IMR-90 (cell line): ENCODE results near the gene UXS1. TPM values are rescaled to one million over a fixed set of nuclear protein-coding genes. Genes with fewer than 3 reads are reported as not detected.

Source experiments
- ATAC-seq: fragments of 200-7000 bp; cut with Tn5 transposase; 2 replicates; pipeline ENCODE4 v1.9.1; 2020; ENCODE audit warnings: low read depth, mild to moderate bottlenecking, moderate library complexity
- BruUV-seq: library from RNA; stranded (reverse); fragments of 400-500 nt; replicated peaks from 2 replicates; lab custom pipeline; 2021; lab: Mats Ljungman, UMichigan
- CTCF ChIA-PET: fragments of 300-600 bp; formaldehyde crosslinking; extraction: SDS; loops from one replicate; lab custom pipeline; 2021; ENCODE audit warnings: antibody characterized with exemption; lab: Yijun Ruan, JAX
- POLR2A ChIA-PET: fragments of 300-600 bp; sonication (Branson Sonifier 250); formaldehyde crosslinking; loops from one replicate; lab custom pipeline; 2022; ENCODE audit warnings: antibody characterized with exemption; ENCODE audit not compliant: unreplicated experiment; lab: Charles Lee
- DNase-seq: peaks from one replicate; pipeline ENCODE4 v3.0.0; 2013
- H2AFZ ChIP-seq: replicated peaks from 2 replicates; pipeline ENCODE3; 2013; ENCODE audit warnings: low read length, mild to moderate bottlenecking; ENCODE audit not compliant: poor library complexity
- H2AK5ac ChIP-seq: 2 replicates; pipeline ENCODE4 v1.6.1; 2013; ENCODE audit warnings: low read depth, low read length, inconsistent platforms
- H2AK9ac ChIP-seq: replicated peaks from 2 replicates; pipeline ENCODE3; 2013; ENCODE audit warnings: mild to moderate bottlenecking, low read depth, low read length, moderate library complexity; ENCODE audit not compliant: poor library complexity
- H2BK120ac ChIP-seq: 2 replicates; pipeline ENCODE4 v1.6.1; 2013; ENCODE audit warnings: low read depth, low read length, inconsistent platforms
- H2BK15ac ChIP-seq: 3 replicates; pipeline ENCODE4 v1.6.1; 2013; ENCODE audit warnings: low read depth, low read length, inconsistent platforms
- H2BK20ac ChIP-seq: 2 replicates; pipeline ENCODE4 v1.6.1; 2013; ENCODE audit warnings: low read depth, mild to moderate bottlenecking, inconsistent platforms, low read length, moderate library complexity
- H2BK5ac ChIP-seq: 2 replicates; pipeline ENCODE4 v1.6.1; 2013; ENCODE audit warnings: mild to moderate bottlenecking, low read depth, low read length, inconsistent platforms; ENCODE audit not compliant: poor library complexity, severe bottlenecking
- H3K14ac ChIP-seq: replicated peaks from 2 replicates; pipeline ENCODE4 v1.6.1; 2013; ENCODE audit warnings: low read depth, low read length, inconsistent platforms
- H3K18ac ChIP-seq: 2 replicates; pipeline ENCODE4 v1.6.1; 2013; ENCODE audit warnings: low read depth, low read length, control low read depth
- H3K23ac ChIP-seq: 2 replicates; pipeline ENCODE4 v1.6.1; 2013; ENCODE audit warnings: low read depth, low read length, inconsistent platforms
- H3K27ac ChIP-seq: 2 replicates; pipeline ENCODE4 v1.5.1; 2013; ENCODE audit warnings: mild to moderate bottlenecking, control low read depth, low read length; ENCODE audit not compliant: insufficient read depth
- H3K27me3 ChIP-seq: 2 replicates; pipeline ENCODE4 v1.6.1; 2013; ENCODE audit warnings: low read length; ENCODE audit not compliant: control insufficient read depth, insufficient read depth
- H3K36me3 ChIP-seq: 2 replicates; pipeline ENCODE4 v1.6.1; 2013; ENCODE audit warnings: low read length, mixed read lengths; ENCODE audit not compliant: control insufficient read depth, insufficient read depth
- H3K4ac ChIP-seq: 2 replicates; pipeline ENCODE4 v1.6.1; 2013; ENCODE audit warnings: low read depth, low read length, inconsistent platforms
- H3K4me1 ChIP-seq: 2 replicates; pipeline ENCODE4 v1.6.1; 2013; ENCODE audit warnings: low read length, mixed read lengths; ENCODE audit not compliant: control insufficient read depth, insufficient read depth
- H3K4me2 ChIP-seq: 2 replicates; pipeline ENCODE4 v1.6.1; 2013; ENCODE audit warnings: low read depth, mild to moderate bottlenecking, control low read depth, low read length, moderate library complexity
- H3K4me3 ChIP-seq: 2 replicates; pipeline ENCODE4 v1.5.1; 2013; ENCODE audit warnings: low read depth, mild to moderate bottlenecking, control low read depth, low read length, moderate library complexity; ENCODE audit not compliant: insufficient read depth
- H3K56ac ChIP-seq: 2 replicates; pipeline ENCODE4 v1.6.1; 2013; ENCODE audit warnings: low read length, inconsistent platforms; ENCODE audit not compliant: insufficient read depth; ENCODE audit errors: extremely low read depth
- H3K79me1 ChIP-seq, 2 experiments: 2 replicates each; pipeline ENCODE4 v1.6.1; 2013; ENCODE audit warnings: low read length in 2 of 2, inconsistent platforms in 1 of 2, low read depth in 1 of 2
- H3K9ac ChIP-seq: 2 replicates; pipeline ENCODE4 v1.6.1; 2013; ENCODE audit warnings: low read depth, low read length, control low read depth
- H3K9me1 ChIP-seq: 2 replicates; pipeline ENCODE4 v1.6.1; 2013; ENCODE audit warnings: low read length, inconsistent platforms; ENCODE audit not compliant: insufficient read depth
- H3K9me3 ChIP-seq: 2 replicates; pipeline ENCODE4 v1.6.1; 2013; ENCODE audit warnings: low read length; ENCODE audit not compliant: control insufficient read depth, insufficient read depth
- H4K20me1 ChIP-seq: 2 replicates; pipeline ENCODE4 v1.6.1; 2013; ENCODE audit warnings: low read length, inconsistent platforms; ENCODE audit not compliant: insufficient read depth
- H4K5ac ChIP-seq: 2 replicates; pipeline ENCODE4 v1.6.1; 2013; ENCODE audit warnings: mild to moderate bottlenecking, low read depth, low read length, control low read depth
- H4K8ac ChIP-seq, 2 experiments: 2 replicates each; pipeline ENCODE4 v1.6.1; 2013; ENCODE audit warnings: low read depth in 2 of 2, low read length in 2 of 2, control low read depth in 1 of 2, inconsistent platforms in 1 of 2
- H4K91ac ChIP-seq: 2 replicates; pipeline ENCODE4 v1.6.1; 2013; ENCODE audit warnings: low read depth, low read length, inconsistent platforms; ENCODE audit not compliant: insufficient read depth
- BHLHE40 ChIP-seq: fragments of 150-350 bp; IDR thresholded peaks from 2 replicates; pipeline ENCODE4 v1.6.1; 2016; ENCODE audit warnings: mild to moderate bottlenecking, low read depth, low read length
- CEBPB ChIP-seq: IDR thresholded peaks from 2 replicates; pipeline ENCODE4 v1.6.1; 2012; ENCODE audit warnings: low read depth, low read length, improper control_type of control experiment
- CHD1 ChIP-seq: IDR thresholded peaks from 2 replicates; pipeline ENCODE4 v1.6.1; 2012; ENCODE audit warnings: low read depth, low read length, improper control_type of control experiment
- CTCF ChIP-seq: conservative IDR thresholded peaks from 2 replicates; pipeline ENCODE4 v1.5.1; 2012; ENCODE audit warnings: mild to moderate bottlenecking, low read depth, low read length, improper control_type of control experiment
- ELK1 ChIP-seq: fragments of 150-350 bp; IDR thresholded peaks from 2 replicates; pipeline ENCODE4 v1.6.1; 2016; ENCODE audit warnings: low read depth, mild to moderate bottlenecking, low read length, moderate library complexity, borderline replicate concordance
- FOS ChIP-seq: fragments of 150-350 bp; IDR thresholded peaks from 2 replicates; pipeline ENCODE4 v1.6.1; 2016; ENCODE audit warnings: low read depth, low read length
- MAFK ChIP-seq: IDR thresholded peaks from 2 replicates; pipeline ENCODE4 v1.6.1; 2012; ENCODE audit warnings: low read depth, low read length, improper control_type of control experiment
- MAZ ChIP-seq: IDR thresholded peaks from 2 replicates; pipeline ENCODE4 v1.6.1; 2012; ENCODE audit warnings: low read depth, mild to moderate bottlenecking, low read length, improper control_type of control experiment, moderate library complexity, borderline replicate concordance
- MXI1 ChIP-seq: IDR thresholded peaks from 2 replicates; pipeline ENCODE4 v1.6.1; 2012; ENCODE audit warnings: low read depth, mild to moderate bottlenecking, low read length, moderate library complexity, borderline replicate concordance
- NFE2L2 ChIP-seq: fragments of 150-350 bp; IDR thresholded peaks from 2 replicates; pipeline ENCODE4 v1.6.1; 2016; ENCODE audit warnings: low read depth, mild to moderate bottlenecking, low read length
- POLR2A ChIP-seq: IDR thresholded peaks from 2 replicates; pipeline ENCODE4 v1.6.1; 2012; ENCODE audit warnings: mild to moderate bottlenecking, low read depth, low read length
- RAD21 ChIP-seq: IDR thresholded peaks from 2 replicates; pipeline ENCODE4 v1.6.1; 2012; ENCODE audit warnings: low read length, improper control_type of control experiment
- RCOR1 ChIP-seq: IDR thresholded peaks from 2 replicates; pipeline ENCODE4 v1.6.1; 2012; ENCODE audit warnings: mild to moderate bottlenecking, low read length, improper control_type of control experiment; ENCODE audit not compliant: insufficient replicate concordance
- RFX5 ChIP-seq: IDR thresholded peaks from 2 replicates; pipeline ENCODE4 v1.8.0; 2012; ENCODE audit warnings: low read depth, mild to moderate bottlenecking, low read length, moderate library complexity
- SMC3 ChIP-seq: fragments of 150-350 bp; IDR thresholded peaks from 2 replicates; pipeline ENCODE4 v1.6.1; 2016; ENCODE audit warnings: low read depth, mild to moderate bottlenecking, antibody characterized with exemption, low read length, moderate library complexity
- USF2 ChIP-seq: fragments of 150-350 bp; IDR thresholded peaks from 2 replicates; pipeline ENCODE4 v1.6.1; 2017; ENCODE audit warnings: mild to moderate bottlenecking, antibody characterized with exemption, low read length, low read depth
- WGBS, 2 experiments: methylation state at CpG; one replicate each; pipeline versions ENCODE4 v1.1.5 to v1.1.7; 2013; ENCODE audit warnings: missing lambda C conversion rate in 2 of 2; ENCODE audit not compliant: insufficient read length in 1 of 2; ENCODE audit errors: extremely low coverage in 2 of 2; 5-methylcytosine and 5-hydroxymethylcytosine counted together
- dilution Hi-C: fragments of 300-500 bp; cut with HindIII; formaldehyde crosslinking; loops from one replicate; pipeline ENCODE4 v1.14.3; 2018; ENCODE audit warnings: low sequenced_read_pairs; ENCODE audit not compliant: unreplicated experiment
- in situ Hi-C: fragments of 300-500 bp; cut with MboI; formaldehyde crosslinking; loops from 3 replicates; pipeline ENCODE4 v1.14.3; 2019; ENCODE audit warnings: low sequenced_read_pairs, inconsistent platforms, mixed read lengths
- intact Hi-C: fragments of 100-400 bp; cut with micrococcal nuclease; formaldehyde crosslinking; loops from 2 replicates; pipeline ENCODE4 v1.10.0; 2022
- polyA plus RNA-seq, 3 experiments: library from polyadenylated mRNA; depleted of rRNA; stranded (reverse); fragments of >200 nt; gene quantifications; 2 replicates each; pipeline ENCODE4 v1.2.3, GENCODE V29; 2012; ENCODE audit warnings: low replicate concordance in 1 of 3
- total RNA-seq: library from RNA; depleted of rRNA; stranded (reverse); fragments of >200 nt; gene quantifications from 2 replicates; pipeline ENCODE4 v1.2.3, GENCODE V29; 2012

UXS1 gene
- total and polyA plus RNA-seq, 2 of the 4 experiments (the other 2 are of a cell fraction): 33.7 to 54.3 TPM

GRCh38 chr2:106111882-106112571 is 82.1 kb downstream of the UXS1 start:
- Histone ChIP-seq H3K4me1 (no peaks in the 10 kb centered on the region), H3K4me3 (no peak overlapping the region), H4K5ac (no peak overlapping the region), H3K9ac (no peak overlapping the region), H3K18ac (no peak overlapping the region), H2BK120ac (no peak overlapping the region), H2BK5ac (no peak overlapping the region), H3K56ac (no peak overlapping the region), H3K14ac (no peak overlapping the region), H2BK20ac (no peak overlapping the region), H4K91ac (no peak overlapping the region), H2AK5ac (no peak overlapping the region), H3K23ac (no peak overlapping the region), H4K20me1 (peaks cover 15% of the 10 kb centered on the region; the same call in 1 of the 2 replicates), H3K27me3 (no peaks in the 10 kb centered on the region), H2BK15ac (no peak overlapping the region), H2AFZ (no peak overlapping the region), H3K9me3 (no peaks in the 10 kb centered on the region), H3K36me3 (peaks cover 16% of the 10 kb centered on the region), H3K9me1 (peaks cover 17% of the 10 kb centered on the region), H3K27ac (no peak overlapping the region), H2AK9ac (no peak overlapping the region), H3K79me1 (peaks cover 0 to 12% of the 10 kb centered on the region in 2 experiments; a peak in 2 of 4 replicates), H3K4me2 (no peak overlapping the region), H4K8ac (no peak overlapping the region), H3K4ac (no peak overlapping the region)
- no peak for ATAC-seq
- ChIA-PET CTCF (no interaction called here), POLR2A (no interaction called here)
- no peak for DNase-seq
- dilution Hi-C loops: no loop called here
- no TSS peak for BruUV-seq
- in situ Hi-C loops: no loop called here
- 93% methylated on average over 3 of the region's 14 CpGs; no CpG with 5 or more reads in 1 of the 2 experiments for WGBS, 2 experiments
- TF ChIP-seq POLR2A (no peak), NFE2L2 (no peak), BHLHE40 (no peak), MXI1 (no peak), CEBPB (no peak), ELK1 (no peak), RCOR1 (no peak), MAFK (no peak), RAD21 (no peak), FOS (no peak), SMC3 (no peak), USF2 (no peak), CTCF (no peak), MAZ (no peak), RFX5 (no peak), CHD1 (no peak)
- intact Hi-C loops: no loop called here
